ENCODE measurements around the gene ITPR2.

Gene ITPR2

DNA sequence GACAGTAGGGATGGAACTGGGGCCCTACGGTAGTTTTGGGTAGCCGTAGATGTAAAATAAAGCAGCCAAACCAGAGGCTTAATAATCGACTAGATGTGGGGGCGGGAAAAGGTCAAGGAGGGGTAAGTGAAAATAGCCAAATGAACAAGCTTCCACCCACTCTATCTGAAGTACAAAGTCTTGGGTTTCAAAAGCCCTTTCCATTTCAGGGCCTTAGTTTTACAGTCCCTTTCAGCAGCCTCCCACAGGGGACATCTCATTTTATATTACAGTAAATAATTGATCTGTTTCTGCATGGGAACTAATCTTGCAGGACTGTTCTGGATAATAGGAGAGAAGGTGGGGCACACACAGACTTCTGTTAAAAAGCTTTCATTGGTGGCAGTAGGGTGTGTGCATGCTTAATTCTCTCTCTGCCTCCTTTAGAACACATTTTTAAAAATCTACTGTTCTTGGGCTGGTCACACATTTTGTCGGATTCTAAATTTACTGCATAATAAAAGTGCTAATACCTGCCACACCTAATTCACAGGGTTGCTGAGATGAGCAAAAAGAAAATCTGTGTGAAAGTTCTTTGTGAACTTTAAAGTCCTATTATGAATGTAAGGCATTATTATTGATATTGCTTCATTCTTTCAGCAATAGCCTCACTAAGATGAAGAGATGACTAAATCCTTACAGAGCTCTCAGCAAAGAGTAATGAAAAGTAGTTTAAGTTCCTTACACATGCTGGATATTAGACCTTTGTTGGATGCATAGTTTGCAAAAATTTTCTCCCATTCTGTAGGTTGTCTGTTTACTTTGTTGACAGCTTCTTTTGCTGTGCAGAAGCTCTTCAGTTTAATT lies 104.6 kb downstream of the ITPR2 start:
- DNase-seq, result no peak

GRCh38 chr12:26727482-26728204 lies 105.4 kb downstream of the ITPR2 start:
- no peak for DNase-seq

- DNase-seq, result no peak
These were observed 106.0 kb downstream of the ITPR2 start for GRCh38 chr12:26726956-26727355.

- no peak for DNase-seq
These were observed 107.6 kb downstream of the ITPR2 start for GRCh38 chr12:26725276-26725916.

- no peak for DNase-seq
These were observed 108.7 kb downstream of the ITPR2 start for GRCh38 chr12:26724309-26724702.

GRCh38 chr12:26723379-26724308 lies 109.3 kb downstream of the ITPR2 start:
- no peak for DNase-seq

DNA sequence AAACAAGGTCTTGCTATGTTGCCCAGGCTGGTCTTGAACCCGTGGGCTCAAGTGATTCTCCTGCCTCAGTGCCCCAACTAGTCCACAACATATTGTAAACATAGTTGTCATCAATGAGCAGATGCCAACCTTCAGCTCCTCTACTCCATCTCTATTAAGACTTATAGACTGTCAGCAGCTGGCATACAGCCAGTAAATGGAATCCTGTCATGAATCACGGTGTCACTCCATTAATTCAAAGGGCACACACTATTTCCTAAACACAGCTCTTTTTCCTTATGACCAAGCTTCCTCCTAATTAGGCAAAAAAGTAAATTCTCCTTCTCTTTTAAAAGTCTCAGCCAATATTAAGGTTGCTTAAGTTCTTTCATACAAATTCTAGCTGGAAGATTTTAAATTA lies 111.2 kb downstream of the ITPR2 start:
- peak in 1 of 2 experiments; percentile 31 for DNase-seq

GRCh38 chr12:26719852-26720251 lies 113.1 kb downstream of the ITPR2 start:
- no peak for DNase-seq

DNA sequence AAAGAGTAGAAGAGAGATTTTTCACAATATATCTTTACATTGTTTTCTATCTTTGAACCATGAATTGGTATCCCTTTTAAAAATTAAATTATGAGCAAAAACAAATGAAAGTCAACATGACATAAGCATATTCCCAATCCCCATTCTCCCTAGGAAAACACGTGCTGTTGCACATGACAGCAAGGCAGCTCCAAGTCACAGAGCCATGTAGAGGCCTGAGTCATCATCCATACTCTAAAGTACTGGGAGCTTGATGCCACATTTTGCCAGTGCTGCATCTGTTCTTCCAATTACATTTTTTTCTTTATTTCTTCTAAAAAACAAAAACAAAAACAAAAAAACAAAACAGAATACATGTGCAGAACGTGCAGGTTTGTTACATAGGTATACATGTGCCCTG lies 115.2 kb downstream of the ITPR2 start:
- DNase-seq, result no peak

DNA sequence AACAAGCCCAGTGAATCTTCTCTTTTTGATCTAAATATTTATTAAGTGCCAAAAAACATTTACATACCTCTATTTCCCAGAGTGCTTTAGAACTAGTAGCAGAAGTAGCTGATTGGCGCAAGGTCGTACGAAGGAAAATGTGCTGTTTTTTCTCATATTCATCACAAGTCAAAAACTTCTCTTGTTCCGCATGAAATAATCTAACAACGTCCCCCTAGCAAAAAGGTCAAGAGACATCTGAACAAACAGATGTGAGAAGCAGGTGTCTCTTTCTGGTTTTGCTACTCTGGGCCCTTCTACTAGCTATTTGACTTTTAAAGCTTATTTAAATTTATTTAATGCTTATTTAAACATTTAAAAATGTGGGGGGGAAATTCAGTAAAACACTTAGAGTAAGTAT lies 117.8 kb downstream of the ITPR2 start:
- no peak for DNase-seq

DNA sequence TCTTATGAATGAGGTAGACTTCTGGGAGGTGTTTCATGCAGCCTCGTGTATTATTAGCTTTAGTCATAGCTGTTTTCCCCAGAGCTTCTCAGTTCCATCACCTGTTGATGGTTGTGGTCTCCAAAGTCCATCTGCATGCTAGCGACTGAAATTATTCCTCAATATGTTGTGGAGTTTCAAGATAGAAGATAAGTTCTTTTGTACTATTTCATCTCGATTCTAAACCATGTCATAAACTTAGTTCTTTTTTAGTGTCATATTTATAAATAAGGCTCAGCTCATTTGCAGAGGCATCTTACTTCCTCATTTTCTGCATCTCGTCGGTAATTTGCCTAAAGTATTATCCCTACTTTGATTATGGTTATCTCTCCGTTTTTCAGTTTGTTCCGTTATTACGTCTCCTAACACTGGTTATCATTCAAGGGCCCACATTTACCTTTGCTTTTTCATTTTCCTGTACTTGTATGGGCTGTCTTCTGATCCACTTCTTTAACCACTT lies 119.1 kb downstream of the ITPR2 start:
- DNase-seq, result no peak

DNA sequence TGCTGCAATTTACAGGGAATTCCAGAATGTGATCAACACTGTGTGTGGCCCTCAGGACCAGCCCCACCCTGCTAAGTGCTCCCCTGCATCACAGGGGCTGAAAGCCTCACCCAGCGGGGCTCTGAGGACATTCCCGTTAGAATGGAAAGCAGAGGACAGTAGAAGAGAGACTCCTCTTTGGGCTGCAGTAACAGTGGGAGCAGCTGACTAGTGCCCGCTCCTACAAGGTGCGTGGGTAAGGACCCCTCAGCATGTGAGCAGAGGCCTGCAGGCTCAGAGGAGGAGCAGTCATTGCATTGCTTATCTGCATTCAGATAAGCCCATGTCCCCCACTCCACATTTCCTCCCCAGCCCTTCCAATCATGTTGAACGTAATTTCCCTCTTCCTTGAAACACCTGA lies 120.1 kb downstream of the ITPR2 start:
- DNase-seq, result no peak

- no peak for DNase-seq
These were observed 121.4 kb downstream of the ITPR2 start for GRCh38 chr12:26711569-26711968.

DNA sequence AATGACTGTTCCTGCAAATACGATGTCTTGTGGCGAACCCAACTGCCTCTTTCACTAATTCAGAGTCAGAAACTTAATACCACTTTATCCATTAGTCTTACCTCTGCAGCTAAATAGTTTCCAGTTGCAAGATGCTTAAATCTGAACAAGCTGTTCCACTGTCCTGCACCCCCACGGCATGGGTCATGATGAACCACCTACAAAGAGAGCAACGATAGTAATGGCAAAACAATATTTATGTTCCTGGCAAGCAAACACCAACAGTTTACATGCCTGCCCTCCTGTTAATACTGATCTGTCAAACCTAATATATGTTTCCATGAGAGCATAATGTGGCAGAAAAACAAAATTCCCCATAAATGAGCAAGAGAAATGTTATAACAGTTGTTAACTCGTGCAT lies 121.9 kb downstream of the ITPR2 start:
- DNase-seq, result no peak

- no peak for DNase-seq
These were observed 127.1 kb downstream of the ITPR2 start for GRCh38 chr12:26705851-26706250.

GRCh38 chr12:26704684-26705460 lies 128.1 kb downstream of the ITPR2 start:
- DNase-seq, result no peak

- no peak for DNase-seq
These were observed 128.8 kb downstream of the ITPR2 start for GRCh38 chr12:26704214-26704613.

DNA sequence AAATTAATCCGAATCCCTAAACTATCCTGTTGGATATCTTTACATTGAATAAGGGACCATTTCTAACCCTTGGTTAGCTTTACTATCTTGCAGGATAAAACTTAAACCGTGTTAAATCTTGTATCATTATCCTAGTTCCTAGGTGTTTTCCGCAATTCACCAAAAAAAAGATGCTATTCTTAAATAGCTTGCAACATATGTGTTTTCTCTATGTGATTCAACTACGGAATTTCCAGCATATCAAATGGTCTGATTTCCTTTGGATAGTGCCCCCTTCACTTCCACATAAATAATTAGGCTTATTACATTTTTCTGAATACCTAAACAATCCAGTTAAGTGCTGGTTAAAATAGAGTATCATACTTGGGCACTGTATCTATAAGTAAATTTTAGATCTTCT lies 130.3 kb downstream of the ITPR2 start:
- no peak for DNase-seq

GRCh38 chr12:26701604-26702215 lies 131.3 kb downstream of the ITPR2 start:
- peak; percentile 23 to 52 for DNase-seq

DNA sequence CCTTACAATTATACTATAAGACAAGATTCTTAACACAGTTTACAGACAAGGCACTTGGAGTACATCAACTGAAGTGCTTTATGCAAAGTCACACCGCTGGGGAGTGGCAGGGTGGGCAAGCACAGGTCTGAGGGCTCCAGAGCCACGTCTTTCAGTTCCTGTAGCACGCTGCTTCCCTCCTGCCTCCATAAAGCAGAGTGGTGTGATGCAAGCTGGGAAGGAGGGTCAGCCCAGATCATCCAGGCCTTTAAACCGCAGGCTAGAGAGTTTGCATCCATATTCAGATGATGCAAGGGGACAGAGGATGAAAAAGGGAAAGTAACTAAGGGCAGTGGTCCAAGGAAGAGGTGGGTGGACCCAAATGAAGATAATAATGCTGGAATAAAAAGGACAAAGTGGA lies 132.6 kb downstream of the ITPR2 start:
- no peak for DNase-seq

- no peak for DNase-seq
These were observed 133.8 kb downstream of the ITPR2 start for GRCh38 chr12:26699237-26699636.

All from NCI-H446 (cell line).